ENCODE data around the gene SYK.

The SYK gene

DNA sequence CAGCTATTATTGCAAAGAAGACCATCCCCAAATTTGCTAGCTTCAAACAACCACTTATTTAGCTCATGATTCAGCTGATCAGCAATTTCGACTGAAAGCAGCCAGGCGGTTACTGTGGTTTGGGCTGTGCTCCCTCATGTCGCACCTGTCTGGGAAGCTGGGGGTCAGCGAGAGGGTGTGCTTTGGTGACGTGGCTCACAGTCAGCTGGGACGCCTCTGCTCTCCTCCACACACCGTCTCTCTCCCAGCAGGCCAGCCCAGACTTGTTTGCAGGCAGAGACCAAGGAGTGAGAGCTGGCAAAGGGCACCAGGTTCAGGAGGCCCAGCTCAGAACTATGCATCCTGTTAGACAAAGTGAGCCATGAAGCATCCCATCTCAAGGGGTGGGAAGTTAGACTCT, 140.9 kb downstream of the SYK start:
- H3K27ac ChIP-seq: no peak overlapping the region
- H3K36me3 ChIP-seq: no peaks in the 10 kb centered on the region
- no peaks in the 10 kb centered on the region for H3K9me3 ChIP-seq (ENCODE audit: severe bottlenecking)
- H3K27me3 ChIP-seq (ENCODE audit: insufficient read depth, low read depth, severe bottlenecking): no peaks in the 10 kb centered on the region
- H3K4me3 ChIP-seq (ENCODE audit: low read depth, low read length): no peak overlapping the region
- no peak for DNase-seq
- no peak for TF ChIP-seq CTCF (IDR thresholded peaks at IDR 0.05; ENCODE audit: low read depth, low read length)

DNA sequence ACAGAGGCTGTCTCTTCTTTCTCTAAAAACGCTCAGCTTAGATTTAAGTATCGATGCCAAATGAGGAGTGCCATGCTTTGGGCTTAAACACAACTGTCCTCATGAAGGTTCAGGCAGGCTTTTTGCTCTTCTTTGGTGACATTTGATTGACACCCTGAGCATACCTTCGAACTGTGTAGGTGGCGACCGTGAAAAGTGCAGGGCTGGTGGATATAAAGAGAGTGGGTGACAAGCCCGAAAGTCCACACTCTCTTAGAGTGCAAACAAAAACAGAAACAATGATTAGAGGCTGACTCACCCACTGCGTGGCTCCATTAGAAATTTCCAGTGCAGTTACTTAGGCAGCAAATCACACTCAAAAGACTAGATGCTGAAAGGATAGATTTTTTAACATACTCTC, 141.7 kb downstream of the SYK start:
- H3K9me3 ChIP-seq (ENCODE audit: severe bottlenecking): no peaks in the 10 kb centered on the region
- no peak overlapping the region for H3K4me3 ChIP-seq (ENCODE audit: low read depth, low read length)
- no peak for TF ChIP-seq CTCF (IDR thresholded peaks at IDR 0.05; ENCODE audit: low read depth, low read length)
- no peaks in the 10 kb centered on the region for H3K36me3 ChIP-seq
- no peak overlapping the region for H3K27ac ChIP-seq
- no peaks in the 10 kb centered on the region for H3K27me3 ChIP-seq (ENCODE audit: insufficient read depth, low read depth, severe bottlenecking)
- DNase-seq: no peak

DNA sequence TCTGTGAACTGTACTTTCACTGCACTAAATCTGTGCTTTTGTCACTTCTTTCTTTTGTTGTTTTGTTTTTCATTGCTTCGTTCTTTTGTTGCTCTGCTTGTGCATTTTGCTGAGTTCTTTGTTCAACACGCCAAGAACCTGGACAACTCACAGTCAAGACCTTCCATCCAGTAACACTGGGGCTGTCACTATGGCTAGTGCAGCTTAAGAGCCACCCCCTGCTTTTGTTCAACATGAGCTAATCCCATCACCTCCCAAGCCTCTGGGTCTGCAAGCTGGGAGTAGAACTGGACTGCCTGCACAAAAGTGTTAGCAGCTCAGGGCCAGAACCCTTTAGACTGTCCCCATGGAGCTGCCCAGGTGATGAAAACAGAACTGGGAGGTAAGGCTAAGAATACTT, 143.7 kb downstream of the SYK start:
- H3K4me3 ChIP-seq (ENCODE audit: low read depth, low read length): no peak overlapping the region
- H3K27me3 ChIP-seq (ENCODE audit: insufficient read depth, low read depth, severe bottlenecking): no peaks in the 10 kb centered on the region
- no peak overlapping the region for H3K27ac ChIP-seq
- TF ChIP-seq CTCF (IDR thresholded peaks at IDR 0.05; ENCODE audit: low read depth, low read length): no peak
- DNase-seq: peak; percentile 21
- no peaks in the 10 kb centered on the region for H3K36me3 ChIP-seq
- H3K9me3 ChIP-seq (ENCODE audit: severe bottlenecking): no peaks in the 10 kb centered on the region

DNA sequence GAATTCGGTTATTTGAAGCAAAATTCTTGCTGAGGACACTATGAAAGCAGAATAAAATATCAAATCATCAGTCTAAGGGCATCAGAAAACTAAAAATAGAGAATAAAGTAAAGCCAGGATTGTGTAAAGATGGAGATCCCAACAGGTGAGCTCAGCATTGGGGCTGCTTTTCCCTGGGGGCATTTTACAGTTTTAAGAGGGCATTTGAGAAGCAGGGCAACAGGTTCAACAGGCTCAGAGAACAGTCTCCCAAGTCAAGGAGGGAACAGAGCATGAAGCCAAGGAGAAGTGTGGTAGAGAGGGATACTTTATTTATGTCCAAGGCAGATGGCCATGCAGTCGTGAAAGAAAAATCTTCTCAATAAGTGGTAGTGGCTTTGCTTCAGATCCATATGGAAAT, 145.4 kb downstream of the SYK start:
- no peak for DNase-seq
- no peak overlapping the region for H3K27ac ChIP-seq

More for the DNA sequence above, 145.4 kb downstream of the SYK start:
- TF ChIP-seq CTCF (IDR thresholded peaks at IDR 0.05; ENCODE audit: low read depth, low read length): no peak
- Histone ChIP-seq H3K9me3 (ENCODE audit: severe bottlenecking) (no peaks in the 10 kb centered on the region), H3K27me3 (ENCODE audit: insufficient read depth, low read depth, severe bottlenecking) (no peaks in the 10 kb centered on the region), H3K4me3 (ENCODE audit: low read depth, low read length) (no peak overlapping the region), H3K36me3 (no peaks in the 10 kb centered on the region)

Measured in WERI-Rb-1 (cell line).